ENCODE data around the gene VEZT. TPM values are rescaled to one million over a fixed set of nuclear protein-coding genes. Genes with fewer than 3 reads are reported as not detected.

Gene VEZT
- total and polyA plus RNA-seq, 12 donors: 17.1 to 92.5 (median 73.5) TPM

GRCh38 chr12:95339086-95339788 lies 121.6 kb downstream of the VEZT start:
- Histone ChIP-seq H3K27ac (no peak overlapping the region), H3K4me1 (peaks cover 0 to 16% (median 9%) of the 10 kb centered on the region in 9 donors), H3K9me3 (peaks cover 0 to 6% (median 0%) of the 10 kb centered on the region in 11 donors), H3K36me3 (no peaks in the 10 kb centered on the region), H3K27me3 (no peaks in the 10 kb centered on the region), H3K4me3 (no peak overlapping the region)
- whole genome bisulfite sequencing, 2 donors: 90 to 97% methylated on average over 2 of the region's 2 CpGs
- DNase-seq (no peak), ATAC-seq (no peak)
- no peak for TF ChIP-seq CTCF (IDR thresholded peaks at IDR 0.05)
- intact Hi-C loops (cut with DNase I): loop anchor here (5.0 to 10.0 kb wide), 4 partner anchors 124 to 794 kb away; partner anchors contain the start of genes FGD6 (in 2 of the 10) and VEZT (in 2 of the 10)

GRCh38 chr12:95342008-95342407 lies 124.4 kb downstream of the VEZT start:
- Histone ChIP-seq H3K27me3 (no peaks in the 10 kb centered on the region), H3K4me3 (no peak overlapping the region), H3K4me1 (peaks cover 0 to 4% (median 0%) of the 10 kb centered on the region in 9 donors), H3K36me3 (no peaks in the 10 kb centered on the region), H3K9me3 (peaks cover 0 to 6% (median 0%) of the 10 kb centered on the region in 11 donors), H3K27ac (no peak overlapping the region)
- no peak for TF ChIP-seq CTCF (IDR thresholded peaks at IDR 0.05)
- no peak for DNase-seq
- no peak for ATAC-seq
- intact Hi-C loops (cut with DNase I): loop anchor here in 1 of 10 donors (10.0 kb wide), 1 partner anchor 193 kb away; no protein-coding TSS in a partner anchor
- 95 to 100% methylated on average over 1 of the region's 1 CpG for WGBS, 2 donors

- Histone ChIP-seq H3K36me3 (no peaks in the 10 kb centered on the region), H3K4me1 (no peaks in the 10 kb centered on the region), H3K9me3 (peaks cover 0 to 6% (median 0%) of the 10 kb centered on the region in 11 donors), H3K27ac (no peak overlapping the region), H3K4me3 (no peak overlapping the region), H3K27me3 (no peaks in the 10 kb centered on the region)
- DNase-seq (no peak), ATAC-seq (no peak)
- WGBS, 2 donors: 69 to 79% methylated on average over 6 of the region's 6 CpGs
- intact Hi-C loops (cut with DNase I): loop anchor here in 1 of 10 donors (10.0 kb wide), 1 partner anchor 191 kb away; no protein-coding TSS in a partner anchor
- no peak for TF ChIP-seq CTCF (IDR thresholded peaks at IDR 0.05)
Observed at GRCh38 chr12:95343461-95344230, 126.0 kb downstream of the VEZT start.

- no peaks in the 10 kb centered on the region for H3K9me3 ChIP-seq
- WGBS, 2 donors: 94 to 97% methylated on average over 7 of the region's 7 CpGs
Observed at GRCh38 chr12:95349291-95349690, 131.7 kb downstream of the VEZT start.

More at GRCh38 chr12:95349291-95349690, 131.7 kb downstream of the VEZT start:
- intact Hi-C loops (cut with DNase I): loop anchor here in 1 of 10 donors (10.0 kb wide), 1 partner anchor 186 kb away; no protein-coding TSS in a partner anchor
- ATAC-seq (no peak), DNase-seq (no peak)
- TF ChIP-seq CTCF (IDR thresholded peaks at IDR 0.05): no peak
- H3K4me3 ChIP-seq: no peak overlapping the region
- H3K27me3 ChIP-seq: no peaks in the 10 kb centered on the region
- no peaks in the 10 kb centered on the region for H3K36me3 ChIP-seq
- no peaks in the 10 kb centered on the region for H3K4me1 ChIP-seq
- H3K27ac ChIP-seq: no peak overlapping the region
